Mucosa of descending colon (tissue), 3 donors: ENCODE measurements around the gene RAD51AP1. TPM values are rescaled to one million over a fixed set of nuclear protein-coding genes. Genes with fewer than 3 reads are reported as not detected.

Experiments
- ATAC-seq: fragments of 200-7000 bp; cut with Tn5 transposase; one replicate; pipeline ENCODE4 v1.9.1; 2020; ENCODE audit warnings: mild to moderate bottlenecking, moderate library complexity
- DNase-seq, 3 donors: peaks; one replicate each; pipeline ENCODE4 v3.0.0-alpha.2; 2020
- H3K36me3 ChIP-seq: fragments of 200-600 bp; one replicate; pipeline ENCODE4 v1.8.0; 2021; ENCODE audit warnings: low read depth, mild to moderate bottlenecking
- H3K4me1 ChIP-seq: fragments of 200-600 bp; one replicate; pipeline ENCODE4 v1.8.0; 2021; ENCODE audit warnings: low read depth, mild to moderate bottlenecking
- H3K4me3 ChIP-seq: fragments of 200-600 bp; one replicate; pipeline ENCODE4 v1.8.0; 2021; ENCODE audit warnings: mild to moderate bottlenecking
- H3K9me3 ChIP-seq: fragments of 200-600 bp; one replicate; pipeline ENCODE4 v1.8.0; 2021; ENCODE audit warnings: mild to moderate bottlenecking
- intact Hi-C, 2 donors: fragments of 100-400 bp; cut with DNase I in 1 of 2; cut with micrococcal nuclease in 1 of 2; formaldehyde crosslinking; loops; one replicate each; pipeline versions ENCODE4 v1.11.0 to v1.11.1; 2022; cut with DNase I, micrococcal nuclease
- total RNA-seq, 3 donors: library from RNA; stranded (reverse); fragmentation: NEBNext Ultra II Directional in 2 of 3; extraction: Animal tissue kit (Norgen Biotek cat#: 25700) in 2 of 3; gene quantifications; one replicate each; pipeline versions ENCODE4 v1.2.1 to v1.2.4, GENCODE V29; 2021 to 2023
- TF ChIP-seq, protein P1 (sequence below): fragments of 200-600 bp; IDR thresholded peaks from one replicate; pipeline ENCODE4 v1.8.0; 2022; ENCODE audit warnings: antibody characterized with exemption, mild to moderate bottlenecking
- donor health status: DM: no; HTN: no; CAD: no; lungs with moderate emphysema.
- donor health status: DM: no; HTN: no; CAD: no.
- donor health status: DM: no; HTN: yes; CAD: no.

The RAD51AP1 gene
- total RNA-seq, 3 donors from 2014 or later, result 2.2 to 13.3 (median 4.4) TPM

DNA sequence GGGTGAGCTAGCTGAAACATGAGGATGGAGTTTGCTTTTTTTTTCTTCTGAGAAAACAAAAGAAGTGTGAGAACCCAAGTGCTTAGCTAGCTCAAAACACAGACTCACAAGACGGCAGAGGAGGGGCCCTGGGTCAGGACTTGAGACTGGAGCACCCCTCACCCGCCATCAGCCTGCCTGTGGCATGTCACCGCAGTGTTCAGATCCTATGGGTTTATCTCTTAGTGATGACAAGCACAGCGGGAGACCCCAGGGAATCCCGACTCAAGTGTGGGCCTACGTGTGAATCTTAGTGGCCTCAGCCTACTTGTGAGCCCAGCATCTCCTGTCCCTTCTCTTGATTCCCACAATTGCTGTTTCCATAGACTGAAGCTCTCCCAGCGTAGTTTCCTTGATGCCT is 46.2 kb downstream of the RAD51AP1 start:
- TF ChIP-seq, protein P1, sequence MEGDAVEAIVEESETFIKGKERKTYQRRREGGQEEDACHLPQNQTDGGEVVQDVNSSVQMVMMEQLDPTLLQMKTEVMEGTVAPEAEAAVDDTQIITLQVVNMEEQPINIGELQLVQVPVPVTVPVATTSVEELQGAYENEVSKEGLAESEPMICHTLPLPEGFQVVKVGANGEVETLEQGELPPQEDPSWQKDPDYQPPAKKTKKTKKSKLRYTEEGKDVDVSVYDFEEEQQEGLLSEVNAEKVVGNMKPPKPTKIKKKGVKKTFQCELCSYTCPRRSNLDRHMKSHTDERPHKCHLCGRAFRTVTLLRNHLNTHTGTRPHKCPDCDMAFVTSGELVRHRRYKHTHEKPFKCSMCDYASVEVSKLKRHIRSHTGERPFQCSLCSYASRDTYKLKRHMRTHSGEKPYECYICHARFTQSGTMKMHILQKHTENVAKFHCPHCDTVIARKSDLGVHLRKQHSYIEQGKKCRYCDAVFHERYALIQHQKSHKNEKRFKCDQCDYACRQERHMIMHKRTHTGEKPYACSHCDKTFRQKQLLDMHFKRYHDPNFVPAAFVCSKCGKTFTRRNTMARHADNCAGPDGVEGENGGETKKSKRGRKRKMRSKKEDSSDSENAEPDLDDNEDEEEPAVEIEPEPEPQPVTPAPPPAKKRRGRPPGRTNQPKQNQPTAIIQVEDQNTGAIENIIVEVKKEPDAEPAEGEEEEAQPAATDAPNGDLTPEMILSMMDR, result no peak
- ATAC-seq (no peak), DNase-seq (no peak)
- no peak overlapping the region for H3K4me3 ChIP-seq
- H3K36me3 ChIP-seq, result no peaks in the 10 kb centered on the region
- H3K9me3 ChIP-seq, result no peaks in the 10 kb centered on the region
- H3K4me1 ChIP-seq, result no peaks in the 10 kb centered on the region
- intact Hi-C loops, result no loop called here

DNA sequence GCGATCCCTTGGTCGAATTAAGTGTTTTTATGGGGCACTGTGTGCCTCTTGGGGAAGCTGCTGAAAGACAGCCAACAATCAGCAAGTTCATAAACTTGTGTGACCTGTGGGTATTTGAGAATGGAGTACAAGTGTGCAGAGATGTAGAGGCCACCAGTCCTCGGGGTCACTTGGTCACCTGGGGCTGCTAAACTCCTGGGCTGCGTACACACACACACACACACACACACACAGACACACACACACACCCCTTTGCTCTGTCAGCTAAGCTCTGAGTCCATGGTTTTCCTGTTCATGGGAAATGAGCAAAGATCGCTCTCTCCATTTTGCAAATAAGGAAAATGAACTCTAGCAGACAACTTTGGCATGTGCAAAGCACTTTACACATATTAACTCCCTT is 47.8 kb downstream of the RAD51AP1 start:
- H3K9me3 ChIP-seq, result no peaks in the 10 kb centered on the region
- TF ChIP-seq, protein P1, result no peak
- no peak overlapping the region for H3K4me3 ChIP-seq
- intact Hi-C loops, result no loop called here
- H3K36me3 ChIP-seq, result no peaks in the 10 kb centered on the region
- no peaks in the 10 kb centered on the region for H3K4me1 ChIP-seq
- DNase-seq (no peak), ATAC-seq (peak; percentile 45)

DNA sequence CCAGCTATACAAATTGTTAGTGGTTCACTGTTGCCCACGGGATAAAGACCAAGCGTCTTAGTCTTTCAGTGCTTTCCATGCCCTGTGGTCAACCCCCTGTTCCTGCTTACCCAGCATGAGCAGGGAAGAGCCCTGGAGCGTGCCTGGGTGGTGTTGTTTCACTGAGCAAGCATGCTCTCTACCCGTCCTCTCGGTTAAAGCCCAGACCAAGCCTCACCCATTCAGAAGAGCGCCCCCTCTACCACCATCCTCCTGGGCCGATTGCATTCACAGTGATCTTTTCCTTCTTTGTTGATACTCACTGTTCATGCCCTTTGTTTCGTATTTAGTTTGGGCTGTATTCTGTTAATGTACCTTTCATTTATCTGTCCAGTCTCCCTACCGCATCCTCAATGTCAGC is 48.4 kb downstream of the RAD51AP1 start:
- ATAC-seq, result no peak
- TF ChIP-seq, protein P1, result no peak
- intact Hi-C loops, result no loop called here

DNA sequence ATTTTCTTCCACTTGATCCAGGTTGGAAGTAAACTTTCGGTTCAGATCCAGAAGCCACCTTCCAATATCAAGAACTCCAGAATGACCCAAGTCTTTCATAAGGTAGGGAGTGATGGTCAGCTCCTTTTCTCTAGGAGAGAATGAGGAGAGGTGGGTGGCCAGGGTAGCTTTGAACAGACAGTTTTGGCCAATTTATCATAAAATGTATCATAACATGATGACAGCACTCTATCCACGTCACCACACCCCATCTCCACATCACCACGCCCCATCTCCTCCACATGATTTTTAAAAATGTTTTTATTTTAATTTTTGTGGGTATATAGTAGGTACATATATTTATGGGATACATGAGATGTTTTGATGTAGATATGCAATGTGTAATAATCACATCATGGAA is 50.2 kb downstream of the RAD51AP1 start:
- Histone ChIP-seq H3K9me3 (no peaks in the 10 kb centered on the region), H3K4me1 (no peaks in the 10 kb centered on the region), H3K36me3 (no peaks in the 10 kb centered on the region), H3K4me3 (no peak overlapping the region)
- TF ChIP-seq, protein P1, result no peak
- DNase-seq (no peak), ATAC-seq (no peak)
- intact Hi-C loops, result no loop called here

More for the DNA sequence above, 48.4 kb downstream of the RAD51AP1 start:
- H3K4me3 ChIP-seq, result no peak overlapping the region
- H3K36me3 ChIP-seq, result no peaks in the 10 kb centered on the region
- no peak for DNase-seq
- no peaks in the 10 kb centered on the region for H3K4me1 ChIP-seq
- H3K9me3 ChIP-seq, result no peaks in the 10 kb centered on the region

DNA sequence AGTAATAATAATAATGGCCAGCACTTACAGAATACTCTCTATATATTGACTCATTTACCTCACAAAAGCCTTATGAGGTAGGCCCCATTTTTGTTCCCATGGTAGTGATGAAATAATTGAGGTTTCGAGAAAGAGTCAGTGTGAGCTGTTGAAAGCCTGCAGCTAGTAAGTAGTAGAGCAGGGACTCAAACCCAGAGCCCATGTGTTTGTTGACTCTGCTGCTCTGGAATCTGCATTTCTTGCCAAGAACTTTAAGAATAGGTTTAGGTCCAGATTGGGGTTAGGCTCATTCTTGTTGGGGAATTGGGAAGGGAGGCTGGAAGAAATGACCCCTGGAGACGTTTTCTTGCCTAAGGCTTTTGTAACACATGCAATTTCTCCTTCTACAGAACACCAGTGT is 51.3 kb downstream of the RAD51AP1 start:
- no peaks in the 10 kb centered on the region for H3K4me1 ChIP-seq
- no peaks in the 10 kb centered on the region for H3K9me3 ChIP-seq
- DNase-seq (no peak), ATAC-seq (no peak)
- no peaks in the 10 kb centered on the region for H3K36me3 ChIP-seq
- H3K4me3 ChIP-seq, result no peak overlapping the region
- intact Hi-C loops, result no loop called here
- TF ChIP-seq, protein P1, result no peak

DNA sequence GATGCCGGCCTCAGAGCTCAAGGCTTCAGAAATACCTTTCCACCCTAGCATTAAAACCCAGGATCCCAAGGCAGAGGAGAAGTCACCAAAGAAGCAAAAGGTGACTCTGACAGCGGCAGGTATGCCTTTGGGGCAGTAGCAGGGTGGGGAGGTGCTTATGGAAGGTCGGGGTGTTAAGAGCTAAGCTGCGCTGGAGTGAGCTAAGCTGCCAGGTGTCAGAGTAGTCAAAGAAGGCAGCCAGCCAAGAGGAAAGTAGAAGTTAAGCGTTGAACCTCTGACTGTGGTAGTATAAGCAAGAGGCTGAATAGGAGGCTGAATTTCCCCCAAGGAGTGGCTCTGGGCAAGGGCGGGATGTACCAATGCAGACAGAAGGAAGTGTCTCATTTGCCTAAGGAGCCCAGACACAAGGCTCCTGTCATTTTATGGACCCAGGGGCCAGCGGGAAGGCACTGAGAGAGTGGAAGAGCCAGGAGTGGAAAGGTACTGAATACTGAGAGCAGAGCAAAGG is 52.5 kb downstream of the RAD51AP1 start:
- Histone ChIP-seq H3K4me3 (no peak overlapping the region), H3K9me3 (no peaks in the 10 kb centered on the region), H3K36me3 (no peaks in the 10 kb centered on the region), H3K4me1 (no peaks in the 10 kb centered on the region)
- TF ChIP-seq, protein P1, result no peak
- ATAC-seq (peak; percentile 87), DNase-seq (peak in 2 of 3 donors; percentile 41 to 42)
- intact Hi-C loops, result no loop called here
